Measurements from ENCODE around the gene CCNY. TPM values are rescaled to one million over a fixed set of nuclear protein-coding genes. Genes with fewer than 3 reads are reported as not detected.

Gene CCNY
- total and polyA plus RNA-seq, 2 of the 13 experiments (the other 11 are each of a cell fraction or from before 2014, with no cell fraction given), result 48.2 to 54.7 TPM

DNA sequence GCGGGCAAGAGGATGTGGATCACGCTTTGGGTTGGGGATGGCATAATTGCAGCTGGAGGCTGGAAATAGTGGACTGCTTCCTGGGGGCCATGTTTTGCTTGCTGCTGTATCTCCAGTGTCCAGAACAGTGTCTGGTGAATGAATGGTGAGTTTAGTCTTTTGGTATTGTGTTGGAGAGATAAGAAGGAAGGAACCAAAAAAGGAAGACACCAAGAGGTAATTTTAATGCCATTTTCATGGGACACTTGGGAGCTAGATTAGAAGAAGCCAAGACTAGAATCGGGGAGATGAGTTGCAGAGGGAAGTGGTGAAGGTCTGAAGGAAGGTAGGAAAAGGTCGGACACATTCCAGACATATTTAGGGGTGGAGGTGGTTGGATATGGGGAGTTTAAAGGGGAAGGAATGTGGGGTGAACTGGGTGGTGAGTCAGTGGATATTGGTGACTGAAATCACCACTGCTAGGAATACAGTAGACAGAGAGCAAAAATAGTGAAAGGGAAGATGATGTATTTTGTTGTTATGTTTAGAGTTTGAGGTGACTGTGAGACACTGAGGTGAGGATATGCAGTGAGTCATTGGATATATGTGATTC lies 76.7 kb downstream of the CCNY start:
- intact Hi-C loops (cut with micrococcal nuclease; ENCODE audit: unreplicated experiment) (loop anchor here (5.0 kb wide), 1 partner anchor 76 kb away; the partner anchor contains the start of gene CCNY), in situ Hi-C loops (cut with HindIII; ENCODE audit: extremely low pct_ligation_motif_present, low pct_unique_long_range_greater_than_20kb) (no loop called here)
- no peak overlapping the region for H3K9ac ChIP-seq (ENCODE audit: insufficient read depth, low read depth, low read length)
- H3K4me1 ChIP-seq (ENCODE audit: insufficient read depth, low read length), result peaks cover 65% of the 10 kb centered on the region
- no peak overlapping the region for H3K4me3 ChIP-seq (replicated peaks in 1 of 3; ENCODE audit: insufficient read depth in 1 of 3, low read depth in 2 of 3, low read length in 3 of 3)
- H3K9me3 ChIP-seq (ENCODE audit: low read length), result no peaks in the 10 kb centered on the region
- WGBS (ENCODE audit: low lambda C conversion rate), result 86% methylated on average over 4 of the region's 4 CpGs
- ChIA-PET CTCF (ENCODE audit: low intra/inter-chr PET ratio, low total read pairs) (no interaction called here), POLR2A (interaction anchor here (0.5 to 1.0 kb wide), 3 partner anchors 12 to 37 kb away, joined by 3 to 4 read pairs (median 3); no protein-coding TSS in a partner anchor)
- DNase-seq (ENCODE audit: low spot score) (no peak), FAIRE-seq (no peak), ATAC-seq (no peak; the same call in 2 of the 3 replicates)
- 0 out of 5 replicates have a peak, but pooled peaks cover 0 to 3% of the 10 kb centered on the region in 2 experiments for H3K36me3 ChIP-seq (replicated peaks in 1 of 2; ENCODE audit: control insufficient read depth in 1 of 2, insufficient read depth in 2 of 2, low read length in 2 of 2)
- no peak overlapping the region for H3K4me2 ChIP-seq (ENCODE audit: low read depth, low read length)
- H3K27ac ChIP-seq (ENCODE audit: extremely low read length, insufficient read depth, low read length), result no peak overlapping the region
- H3K79me2 ChIP-seq (ENCODE audit: insufficient read depth, low read length), result peaks cover 88% of the 10 kb centered on the region
- TF ChIP-seq ZBTB20 (CRISPR knock-in tag; IDR thresholded peaks at IDR 0.05; ENCODE audit: borderline replicate concordance, low read depth) (no peak), RARA (CRISPR knock-in tag; IDR thresholded peaks at IDR 0.05) (no peak), ZNF572 (CRISPR knock-in tag; IDR thresholded peaks at IDR 0.05) (no peak), FOXC1 (CRISPR knock-in tag; IDR thresholded peaks at IDR 0.05; ENCODE audit: borderline replicate concordance) (no peak), ZNF629 (CRISPR knock-in tag; conservative IDR thresholded peaks at IDR 0.05) (no peak), DMAP1 (CRISPR knock-in tag; IDR thresholded peaks at IDR 0.05) (no peak), HHEX (CRISPR knock-in tag; IDR thresholded peaks at IDR 0.05) (no peak)
- TF ChIP-seq, protein P1, sequence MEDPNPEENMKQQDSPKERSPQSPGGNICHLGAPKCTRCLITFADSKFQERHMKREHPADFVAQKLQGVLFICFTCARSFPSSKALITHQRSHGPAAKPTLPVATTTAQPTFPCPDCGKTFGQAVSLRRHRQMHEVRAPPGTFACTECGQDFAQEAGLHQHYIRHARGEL (CRISPR knock-in tag; IDR thresholded peaks at IDR 0.05), result no peak
- TF ChIP-seq, protein P2, sequence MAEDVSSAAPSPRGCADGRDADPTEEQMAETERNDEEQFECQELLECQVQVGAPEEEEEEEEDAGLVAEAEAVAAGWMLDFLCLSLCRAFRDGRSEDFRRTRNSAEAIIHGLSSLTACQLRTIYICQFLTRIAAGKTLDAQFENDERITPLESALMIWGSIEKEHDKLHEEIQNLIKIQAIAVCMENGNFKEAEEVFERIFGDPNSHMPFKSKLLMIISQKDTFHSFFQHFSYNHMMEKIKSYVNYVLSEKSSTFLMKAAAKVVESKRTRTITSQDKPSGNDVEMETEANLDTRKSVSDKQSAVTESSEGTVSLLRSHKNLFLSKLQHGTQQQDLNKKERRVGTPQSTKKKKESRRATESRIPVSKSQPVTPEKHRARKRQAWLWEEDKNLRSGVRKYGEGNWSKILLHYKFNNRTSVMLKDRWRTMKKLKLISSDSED (CRISPR knock-in tag; IDR thresholded peaks at IDR 0.05), result no peak
- TF ChIP-seq, protein P3, sequence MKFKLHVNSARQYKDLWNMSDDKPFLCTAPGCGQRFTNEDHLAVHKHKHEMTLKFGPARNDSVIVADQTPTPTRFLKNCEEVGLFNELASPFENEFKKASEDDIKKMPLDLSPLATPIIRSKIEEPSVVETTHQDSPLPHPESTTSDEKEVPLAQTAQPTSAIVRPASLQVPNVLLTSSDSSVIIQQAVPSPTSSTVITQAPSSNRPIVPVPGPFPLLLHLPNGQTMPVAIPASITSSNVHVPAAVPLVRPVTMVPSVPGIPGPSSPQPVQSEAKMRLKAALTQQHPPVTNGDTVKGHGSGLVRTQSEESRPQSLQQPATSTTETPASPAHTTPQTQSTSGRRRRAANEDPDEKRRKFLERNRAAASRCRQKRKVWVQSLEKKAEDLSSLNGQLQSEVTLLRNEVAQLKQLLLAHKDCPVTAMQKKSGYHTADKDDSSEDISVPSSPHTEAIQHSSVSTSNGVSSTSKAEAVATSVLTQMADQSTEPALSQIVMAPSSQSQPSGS (CRISPR knock-in tag; IDR thresholded peaks at IDR 0.05), result no peak
- TF ChIP-seq, protein P4, sequence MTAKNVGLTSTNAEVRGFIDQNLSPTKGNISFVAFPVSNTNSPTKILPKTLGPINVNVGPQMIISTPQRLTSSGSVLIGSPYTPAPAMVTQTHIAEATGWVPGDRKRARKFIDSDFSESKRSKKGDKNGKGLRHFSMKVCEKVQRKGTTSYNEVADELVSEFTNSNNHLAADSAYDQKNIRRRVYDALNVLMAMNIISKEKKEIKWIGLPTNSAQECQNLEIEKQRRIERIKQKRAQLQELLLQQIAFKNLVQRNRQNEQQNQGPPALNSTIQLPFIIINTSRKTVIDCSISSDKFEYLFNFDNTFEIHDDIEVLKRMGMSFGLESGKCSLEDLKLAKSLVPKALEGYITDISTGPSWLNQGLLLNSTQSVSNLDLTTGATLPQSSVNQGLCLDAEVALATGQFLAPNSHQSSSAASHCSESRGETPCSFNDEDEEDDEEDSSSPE (CRISPR knock-in tag; IDR thresholded peaks at IDR 0.05), result no peak
- TF ChIP-seq, protein P5, sequence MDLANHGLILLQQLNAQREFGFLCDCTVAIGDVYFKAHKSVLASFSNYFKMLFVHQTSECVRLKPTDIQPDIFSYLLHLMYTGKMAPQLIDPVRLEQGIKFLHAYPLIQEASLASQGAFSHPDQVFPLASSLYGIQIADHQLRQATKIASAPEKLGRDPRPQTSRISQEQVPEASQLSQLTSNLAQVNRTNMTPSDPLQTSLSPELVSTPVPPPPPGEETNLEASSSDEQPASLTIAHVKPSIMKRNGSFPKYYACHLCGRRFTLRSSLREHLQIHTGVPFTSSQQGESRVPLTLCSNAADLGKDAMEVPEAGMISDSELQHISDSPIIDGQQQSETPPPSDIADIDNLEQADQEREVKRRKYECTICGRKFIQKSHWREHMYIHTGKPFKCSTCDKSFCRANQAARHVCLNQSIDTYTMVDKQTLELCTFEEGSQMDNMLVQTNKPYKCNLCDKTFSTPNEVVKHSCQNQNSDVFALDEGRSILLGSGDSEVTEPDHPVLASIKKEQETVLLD (CRISPR knock-in tag; IDR thresholded peaks at IDR 0.05; ENCODE audit: low read depth), result no peak
- no peak overlapping the region for H2AFZ ChIP-seq (ENCODE audit: low read length)
- H4K20me1 ChIP-seq (ENCODE audit: insufficient read depth, low read length), result peaks cover 17% of the 10 kb centered on the region
- no TSS peak for BruUV-seq (replicated peaks)
- no peaks in the 10 kb centered on the region for H3K27me3 ChIP-seq (ENCODE audit: control insufficient read depth in 1 of 2, insufficient read depth in 2 of 2, low read length in 2 of 2)

Data from HepG2 (cell line).